SK-N-SH (cell line): ENCODE results near the gene EGF. TPM values are rescaled to one million over a fixed set of nuclear protein-coding genes. Genes with fewer than 3 reads are reported as not detected.

Experiments
- CTCF ChIA-PET: fragments of 300-600, 350-600 bp; formaldehyde crosslinking; extraction: SDS; loops from one replicate; lab custom pipeline; 2021; lab: Yijun Ruan, JAX
- POLR2A ChIA-PET: fragments of 350-600 bp; sonication (Branson Sonifier 250); formaldehyde crosslinking; extraction: SDS; loops from one replicate; lab custom pipeline; 2020; ENCODE audit warnings: antibody characterized with exemption, inconsistent platforms; lab: Yijun Ruan, JAX
- DNase-seq: peaks from one replicate; pipeline ENCODE4 v3.0.0; 2012
- H2AFZ ChIP-seq: fragments of 200-600 bp; sonication (generic); 2 replicates; pipeline ENCODE4 v1.8.1; 2016; ENCODE audit warnings: antibody characterized with exemption, mild to moderate bottlenecking, low read depth
- H3F3A ChIP-seq: fragments of 200-600 bp; sonication (generic); replicated peaks from 2 replicates; pipeline ENCODE3; 2016; ENCODE audit warnings: antibody characterized with exemption, mild to moderate bottlenecking; ENCODE audit not compliant: insufficient read depth
- H3K27ac ChIP-seq, 2 experiments: fragments of 200-500 bp in 1 of 2; fragments of 200-600 bp in 1 of 2; sonication (Bioruptor generic) in 1 of 2; sonication (generic), shearing (Covaris generic) in 1 of 2; 2 replicates each; pipeline versions ENCODE4 v1.5.1 to v1.6.1; 2014 to 2016; ENCODE audit warnings: low read depth in 2 of 2, inconsistent platforms in 1 of 2, low read length in 1 of 2, mild to moderate bottlenecking in 1 of 2, mixed read lengths in 1 of 2
- H3K27me3 ChIP-seq: fragments of 200-600 bp; sonication (generic), shearing (Covaris generic); 2 replicates; pipeline ENCODE4 v1.6.1; 2016; ENCODE audit warnings: mixed run types; ENCODE audit not compliant: insufficient read depth
- H3K36me3 ChIP-seq, 2 experiments: fragments of 200-500 bp in 1 of 2; fragments of 200-600 bp in 1 of 2; sonication (Bioruptor generic) in 1 of 2; sonication (generic) in 1 of 2; replicated peaks in 1 of 2; 2 replicates each; pipeline versions ENCODE3 to v1.5.1; 2014 to 2016; ENCODE audit warnings: low read length in 1 of 2, mild to moderate bottlenecking in 1 of 2; ENCODE audit not compliant: insufficient read depth in 2 of 2, control insufficient read depth in 1 of 2
- H3K4me1 ChIP-seq, 2 experiments: fragments of 200-500 bp in 1 of 2; fragments of 200-600 bp in 1 of 2; sonication (Bioruptor generic) in 1 of 2; sonication (generic), shearing (Covaris generic) in 1 of 2; 2 replicates each; pipeline versions ENCODE4 v1.5.1 to v1.6.1; 2014 to 2016; ENCODE audit warnings: low read depth in 1 of 2, low read length in 1 of 2, mixed run types in 1 of 2; ENCODE audit not compliant: insufficient read depth in 2 of 2, control insufficient read depth in 1 of 2
- H3K4me2 ChIP-seq: fragments of 200-600 bp; sonication (generic), shearing (Covaris generic); 2 replicates; pipeline ENCODE4 v1.6.1; 2017; ENCODE audit warnings: mixed run types
- H3K4me3 ChIP-seq, 2 experiments: fragments of 200-500 bp in 1 of 2; fragments of 200-600 bp in 1 of 2; sonication (Bioruptor generic) in 1 of 2; sonication (generic), shearing (Covaris generic) in 1 of 2; 2 replicates each; pipeline versions ENCODE4 v1.5.1 to v1.8.1; 2014 to 2016; ENCODE audit warnings: low read depth in 2 of 2, inconsistent platforms in 1 of 2, low read length in 1 of 2, mild to moderate bottlenecking in 1 of 2, mixed read lengths in 1 of 2, moderate library complexity in 1 of 2
- H3K79me2 ChIP-seq: fragments of 200-600 bp; sonication (generic); 2 replicates; pipeline ENCODE4 v1.8.1; 2017; ENCODE audit warnings: mild to moderate bottlenecking; ENCODE audit not compliant: insufficient read depth
- H3K9ac ChIP-seq: fragments of 200-600 bp; sonication (generic); 2 replicates; pipeline ENCODE4 v1.6.1; 2017; ENCODE audit warnings: mixed run types
- H3K9me2 ChIP-seq: fragments of 200-600 bp; sonication (generic); 2 replicates; pipeline ENCODE4 v1.6.1; 2017; ENCODE audit warnings: mixed run types
- H3K9me3 ChIP-seq: fragments of 200-600 bp; sonication (generic); 2 replicates; pipeline ENCODE4 v1.6.1; 2017; ENCODE audit warnings: mixed run types, mild to moderate bottlenecking, moderate library complexity
- H4K20me1 ChIP-seq: fragments of 200-600 bp; sonication (generic); 2 replicates; pipeline ENCODE4 v1.6.1; 2017; ENCODE audit warnings: mild to moderate bottlenecking, mixed run types; ENCODE audit not compliant: insufficient read depth
- ELF1 ChIP-seq: IDR thresholded peaks from 2 replicates; pipeline ENCODE4 v1.4.0; 2012
- EP300 ChIP-seq, 2 experiments: IDR thresholded peaks; 2 replicates each; pipeline versions ENCODE4 v1.4.0 to v1.6.1; 2012; ENCODE audit warnings: borderline replicate concordance in 1 of 2, low read depth in 1 of 2, low read length in 1 of 2
- EZH2phosphoT487 ChIP-seq: fragments of 200-600 bp; sonication (generic); IDR thresholded peaks from 2 replicates; pipeline ENCODE4 v1.6.1; 2017; ENCODE audit warnings: low read depth, mixed run types, mild to moderate bottlenecking, antibody characterized with exemption, moderate library complexity, borderline replicate concordance
- FOSL2 ChIP-seq: IDR thresholded peaks from 2 replicates; pipeline ENCODE4 v1.4.0; 2012; ENCODE audit warnings: low read depth, mild to moderate bottlenecking, moderate library complexity, borderline replicate concordance
- GABPA ChIP-seq: IDR thresholded peaks from 2 replicates; pipeline ENCODE4 v1.4.0; 2012; ENCODE audit warnings: low read depth, mild to moderate bottlenecking
- GATA2 ChIP-seq: sonication (generic); formaldehyde crosslinking; IDR thresholded peaks from 2 replicates; pipeline ENCODE4 v1.5.0; 2020; ENCODE audit warnings: mild to moderate bottlenecking, missing genetic modification reagents
- PBX3 ChIP-seq: IDR thresholded peaks from 2 replicates; pipeline ENCODE4; 2012
- RCOR1 ChIP-seq: fragments of 150-350 bp; IDR thresholded peaks from 2 replicates; pipeline ENCODE4 v1.6.1; 2017; ENCODE audit warnings: antibody characterized with exemption, low read length
- REST ChIP-seq: IDR thresholded peaks from 2 replicates; pipeline ENCODE4 v1.6.1; 2012; ENCODE audit warnings: mild to moderate bottlenecking, low read depth, low read length, moderate library complexity
- TEAD4 ChIP-seq: IDR thresholded peaks from 2 replicates; pipeline ENCODE4 v1.4.0; 2012; ENCODE audit warnings: mild to moderate bottlenecking, borderline replicate concordance; ENCODE audit not compliant: insufficient read depth
- USF1 ChIP-seq: IDR thresholded peaks from 2 replicates; pipeline ENCODE4 v1.4.0; 2012; ENCODE audit warnings: low read depth, borderline replicate concordance
- WGBS: methylation state at CpG from one replicate; pipeline ENCODE4 v1.1.6; 2017; ENCODE audit warnings: low lambda C conversion rate; 5-methylcytosine and 5-hydroxymethylcytosine counted together
- polyA plus RNA-seq, 3 experiments: library from polyadenylated mRNA; depleted of rRNA; stranded (reverse); fragments of >200 nt; gene quantifications; 2 replicates each; pipeline ENCODE4 v1.2.3, GENCODE V29; 2012

Gene EGF
- polyA plus RNA-seq, 1 of the 3 experiments (the other 2 are of a cell fraction), result 0.89 TPM

- ChIA-PET POLR2A (no interaction called here), CTCF (no interaction called here)
- Histone ChIP-seq H3K36me3 (no peaks in the 10 kb centered on the region), H3K4me1 (no peaks in the 10 kb centered on the region), H3K9me3 (no peaks in the 10 kb centered on the region), H3K9me2 (no peaks in the 10 kb centered on the region), H3K9ac (no peak overlapping the region), H4K20me1 (no peaks in the 10 kb centered on the region), H3K27ac (no peak overlapping the region), H2AFZ (no peak overlapping the region), H3K4me3 (no peak overlapping the region), H3K79me2 (no peaks in the 10 kb centered on the region), H3K4me2 (no peak overlapping the region), H3K27me3 (no peaks in the 10 kb centered on the region), H3F3A (no peaks in the 10 kb centered on the region)
- TF ChIP-seq PBX3 (no peak), ELF1 (no peak), GABPA (no peak), TEAD4 (no peak), GATA2 (CRISPR knock-in tag) (no peak)
- no peak for DNase-seq
- 45% methylated on average over 4 of the region's 6 CpGs for WGBS
These were observed 39.6 kb upstream of the EGF start for GRCh38 chr4:109872950-109873656.

GRCh38 chr4:109873791-109874514 is 38.7 kb upstream of the EGF start:
- Histone ChIP-seq H3K9me2 (no peaks in the 10 kb centered on the region), H3K4me2 (no peak overlapping the region), H3K4me1 (no peaks in the 10 kb centered on the region), H3F3A (no peaks in the 10 kb centered on the region), H3K4me3 (no peak overlapping the region), H3K36me3 (no peaks in the 10 kb centered on the region), H3K9me3 (no peaks in the 10 kb centered on the region), H3K27ac (no peak overlapping the region), H2AFZ (no peak overlapping the region), H3K27me3 (0 out of 2 replicates have a peak, but pooled peaks cover 2% of the 10 kb centered on the region), H3K9ac (no peak overlapping the region), H4K20me1 (no peaks in the 10 kb centered on the region), H3K79me2 (no peaks in the 10 kb centered on the region)
- ChIA-PET POLR2A (no interaction called here), CTCF (interaction anchor here (1.3 kb wide), 1 partner anchor 468 kb away, joined by 4 read pairs; no protein-coding TSS in a partner anchor)
- TF ChIP-seq USF1 (no peak), REST (no peak), EZH2phosphoT487 (no peak), FOSL2 (no peak), GATA2 (CRISPR knock-in tag) (no peak), RCOR1 (no peak), EP300 (IDR thresholded peaks at IDR 0.05; ENCODE audit: borderline replicate concordance in 1 of 2, low read depth in 1 of 2, low read length in 1 of 2) (no peak)
- WGBS, result 8% methylated on average over 11 of the region's 11 CpGs
- DNase-seq, result no peak
